Epithelial cell of proximal tubule (primary cell): ENCODE data around the gene WDR62. TPM values are rescaled to one million over a fixed set of nuclear protein-coding genes. Genes with fewer than 3 reads are reported as not detected.
"Not testable (repeated sequence)": the region's sequence is repeated elsewhere in the genome, so short reads cannot be mapped to it uniquely, and the experiment has no call there.

Experiments used
- DNase-seq: peaks from one replicate; pipeline ENCODE4 v3.0.0-alpha.2; 2011; ENCODE audit warnings: low read depth
- H3K4me3 ChIP-seq: 2 replicates; pipeline ENCODE4 v1.5.1; 2011; ENCODE audit warnings: low read depth, mild to moderate bottlenecking, low read length
- CTCF ChIP-seq: conservative IDR thresholded peaks from 2 replicates; pipeline ENCODE4 v1.5.1; 2012; ENCODE audit warnings: low read depth, mild to moderate bottlenecking, low read length
- total RNA-seq: library from RNA; depleted of rRNA; stranded (reverse); fragments of >200 nt; gene quantifications from 2 replicates; pipeline ENCODE4 v1.2.3, GENCODE V29; 2015

WDR62 gene
- total RNA-seq, 1 donor from 2014 or later, result 12.7 TPM

GRCh38 chr19:36067681-36068080, 13.0 kb downstream of the WDR62 start:
- TF ChIP-seq CTCF, result no peak
- H3K4me3 ChIP-seq, result no peak overlapping the region
- DNase-seq, result no peak

GRCh38 chr19:36068810-36069499, 14.3 kb downstream of the WDR62 start:
- not testable (repeated sequence) for DNase-seq

GRCh38 chr19:36072081-36072480, 17.4 kb downstream of the WDR62 start:
- H3K4me3 ChIP-seq, result no peak overlapping the region
- no peak for DNase-seq
- no peak for TF ChIP-seq CTCF

More at GRCh38 chr19:36068810-36069499, 14.3 kb downstream of the WDR62 start:
- not testable (repeated sequence) for H3K4me3 ChIP-seq

GRCh38 chr19:36073121-36073876, 18.6 kb downstream of the WDR62 start:
- H3K4me3 ChIP-seq, result no peak overlapping the region
- no peak for TF ChIP-seq CTCF
- no peak for DNase-seq

- no peak for DNase-seq
- TF ChIP-seq CTCF, result no peak
- H3K4me3 ChIP-seq, result no peak overlapping the region
Observed at GRCh38 chr19:36079389-36079945, 24.8 kb downstream of the WDR62 start.

- no peak for TF ChIP-seq CTCF
- DNase-seq, result no peak
- H3K4me3 ChIP-seq, result no peak overlapping the region
Observed at GRCh38 chr19:36081385-36081784, 26.7 kb downstream of the WDR62 start.

- DNase-seq, result no peak
- no peak for TF ChIP-seq CTCF
- no peak overlapping the region for H3K4me3 ChIP-seq
Observed at GRCh38 chr19:36081894-36082293, 27.2 kb downstream of the WDR62 start.
